Measurements from ENCODE around the gene CTIF.

DNA sequence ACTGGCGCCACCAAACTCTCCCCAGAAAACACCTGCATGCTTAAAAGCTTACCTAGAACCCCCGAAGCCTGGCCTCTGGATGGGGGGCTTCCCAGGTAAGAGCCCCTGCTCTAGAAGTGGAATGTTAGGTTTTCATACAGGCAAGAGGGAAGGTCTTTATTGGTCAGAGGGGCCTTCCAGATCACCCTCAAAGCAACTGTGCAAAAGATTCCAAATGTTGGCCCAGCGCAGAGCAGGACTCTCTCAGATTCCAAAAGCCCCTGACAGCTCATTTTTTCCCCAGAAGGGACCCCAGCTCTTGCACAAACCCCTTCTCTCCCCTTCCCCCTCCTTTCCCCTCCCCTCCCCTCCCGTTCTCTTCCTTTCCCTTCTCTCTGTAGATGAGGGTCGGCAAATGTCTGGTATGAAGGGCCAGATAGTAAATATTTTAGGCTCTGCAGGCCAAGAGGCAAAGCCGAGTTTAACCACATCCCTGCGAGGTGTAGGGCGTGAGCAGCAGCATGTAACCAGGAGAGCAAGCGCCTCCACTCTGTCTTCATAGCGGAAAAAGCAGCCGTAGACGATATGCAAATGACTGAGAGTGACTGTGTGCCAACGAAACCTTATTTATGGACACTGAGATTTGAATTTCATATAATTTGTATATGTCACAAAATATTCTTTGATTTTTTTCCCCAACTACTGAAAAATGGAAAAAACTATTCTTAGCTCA, 295.0 kb downstream of the CTIF start:
- TF ChIP-seq, protein P1, sequence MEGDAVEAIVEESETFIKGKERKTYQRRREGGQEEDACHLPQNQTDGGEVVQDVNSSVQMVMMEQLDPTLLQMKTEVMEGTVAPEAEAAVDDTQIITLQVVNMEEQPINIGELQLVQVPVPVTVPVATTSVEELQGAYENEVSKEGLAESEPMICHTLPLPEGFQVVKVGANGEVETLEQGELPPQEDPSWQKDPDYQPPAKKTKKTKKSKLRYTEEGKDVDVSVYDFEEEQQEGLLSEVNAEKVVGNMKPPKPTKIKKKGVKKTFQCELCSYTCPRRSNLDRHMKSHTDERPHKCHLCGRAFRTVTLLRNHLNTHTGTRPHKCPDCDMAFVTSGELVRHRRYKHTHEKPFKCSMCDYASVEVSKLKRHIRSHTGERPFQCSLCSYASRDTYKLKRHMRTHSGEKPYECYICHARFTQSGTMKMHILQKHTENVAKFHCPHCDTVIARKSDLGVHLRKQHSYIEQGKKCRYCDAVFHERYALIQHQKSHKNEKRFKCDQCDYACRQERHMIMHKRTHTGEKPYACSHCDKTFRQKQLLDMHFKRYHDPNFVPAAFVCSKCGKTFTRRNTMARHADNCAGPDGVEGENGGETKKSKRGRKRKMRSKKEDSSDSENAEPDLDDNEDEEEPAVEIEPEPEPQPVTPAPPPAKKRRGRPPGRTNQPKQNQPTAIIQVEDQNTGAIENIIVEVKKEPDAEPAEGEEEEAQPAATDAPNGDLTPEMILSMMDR (IDR thresholded peaks at IDR 0.05; ENCODE audit: low read depth, low read length, missing input control): no peak
- TF ChIP-seq YY1 (IDR thresholded peaks at IDR 0.05) (no peak), RAD21 (IDR thresholded peaks at IDR 0.05) (no peak), JUND (IDR thresholded peaks at IDR 0.05) (no peak)
- TF ChIP-seq, protein P2, sequence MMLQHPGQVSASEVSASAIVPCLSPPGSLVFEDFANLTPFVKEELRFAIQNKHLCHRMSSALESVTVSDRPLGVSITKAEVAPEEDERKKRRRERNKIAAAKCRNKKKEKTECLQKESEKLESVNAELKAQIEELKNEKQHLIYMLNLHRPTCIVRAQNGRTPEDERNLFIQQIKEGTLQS (IDR thresholded peaks at IDR 0.05): no peak

Data from liver (tissue), 3 donors.